DOHH2 (cell line): ENCODE measurements around the gene TNNC2.

Source experiments
- H3F3A ChIP-seq: fragments of 200-600 bp; sonication (generic), shearing (Covaris generic); 2 replicates; pipeline ENCODE4 v1.6.0; 2016; ENCODE audit warnings: antibody characterized with exemption, mild to moderate bottlenecking; ENCODE audit not compliant: control insufficient read depth, insufficient read depth
- H3K27ac ChIP-seq: fragments of 200-600 bp; sonication (generic); 2 replicates; pipeline ENCODE4 v1.5.1; 2014; ENCODE audit warnings: low read depth, mild to moderate bottlenecking, low read length, moderate library complexity
- H3K27me3 ChIP-seq: fragments of 200-600 bp; sonication (generic); 2 replicates; pipeline ENCODE4 v1.6.1; 2014; ENCODE audit warnings: mild to moderate bottlenecking, low read length, mixed read lengths; ENCODE audit not compliant: control insufficient read depth
- H3K36me3 ChIP-seq: fragments of 200-600 bp; sonication (generic); 2 replicates; pipeline ENCODE4 v1.6.1; 2014; ENCODE audit warnings: mild to moderate bottlenecking, low read length, moderate library complexity, mixed read lengths; ENCODE audit not compliant: control insufficient read depth
- H3K4me1 ChIP-seq: fragments of 200-600 bp; sonication (generic); 2 replicates; pipeline ENCODE4 v1.6.1; 2014; ENCODE audit warnings: mild to moderate bottlenecking, low read length, mixed read lengths; ENCODE audit not compliant: control insufficient read depth
- H3K4me2 ChIP-seq: fragments of 200-600 bp; sonication (generic); 2 replicates; pipeline ENCODE4 v1.6.0; 2014; ENCODE audit warnings: mild to moderate bottlenecking, low read length, moderate library complexity
- H3K4me3 ChIP-seq: fragments of 200-600 bp; sonication (generic); 2 replicates; pipeline ENCODE4 v1.5.1; 2014; ENCODE audit warnings: mild to moderate bottlenecking, low read length, mixed read lengths
- H3K79me2 ChIP-seq: fragments of 200-600 bp; sonication (generic); 2 replicates; pipeline ENCODE4 v1.6.1; 2014; ENCODE audit warnings: mild to moderate bottlenecking, low read length, mixed read lengths; ENCODE audit not compliant: control insufficient read depth
- H3K9me2 ChIP-seq: fragments of 200-600 bp; sonication (generic); replicated peaks from 2 replicates; pipeline ENCODE4 v1.6.1; 2014; ENCODE audit warnings: mild to moderate bottlenecking, low read length, mixed read lengths; ENCODE audit not compliant: control insufficient read depth
- H3K9me3 ChIP-seq: fragments of 200-600 bp; sonication (generic); 2 replicates; pipeline ENCODE4 v1.6.1; 2014; ENCODE audit warnings: antibody characterized with exemption, low read length, mixed read lengths; ENCODE audit not compliant: control insufficient read depth, insufficient read depth
- H4K20me1 ChIP-seq: fragments of 200-600 bp; sonication (generic); 2 replicates; pipeline ENCODE4 v1.6.0; 2014; ENCODE audit warnings: low read depth, mild to moderate bottlenecking, antibody characterized with exemption, low read length, moderate library complexity; ENCODE audit not compliant: control insufficient read depth, insufficient read depth
- EZH2phosphoT487 ChIP-seq: fragments of 200-600 bp; sonication (generic); IDR thresholded peaks from 2 replicates; pipeline ENCODE4 v1.6.1; 2017; ENCODE audit warnings: borderline replicate concordance, mild to moderate bottlenecking, antibody characterized with exemption, low read length, moderate library complexity, mixed read lengths
- TF ChIP-seq, protein P1 (sequence below): fragments of 200-600 bp; sonication (generic); IDR thresholded peaks from one replicate; pipeline ENCODE4 v1.5.1; 2014; ENCODE audit warnings: antibody characterized with exemption, mild to moderate bottlenecking, low read depth, low read length; ENCODE audit not compliant: poor library complexity, severe bottlenecking

TNNC2 gene

DNA sequence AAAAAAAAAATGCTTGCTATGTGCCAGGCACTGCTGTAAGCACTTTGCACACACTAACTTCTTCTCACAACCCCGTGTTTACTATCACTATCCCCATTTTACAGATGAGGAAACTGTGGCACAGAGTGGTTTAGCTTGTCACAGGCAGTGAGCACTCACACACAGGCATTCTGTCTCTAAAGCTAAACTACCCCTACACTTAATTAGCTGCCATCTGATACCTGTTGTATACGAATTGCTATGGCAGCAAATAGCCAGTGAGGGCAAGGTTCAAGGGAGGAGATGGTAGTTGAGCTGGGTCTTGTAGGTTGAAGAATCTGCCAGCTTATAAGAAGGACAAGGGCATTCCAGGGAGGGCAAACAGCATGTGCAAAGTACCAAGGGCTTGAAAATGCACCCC lies 5.2 kb downstream of the TNNC2 start:
- Histone ChIP-seq H4K20me1 (no peaks in the 10 kb centered on the region), H3K4me3 (no peak overlapping the region), H3K9me2 (no peaks in the 10 kb centered on the region), H3K27me3 (no peaks in the 10 kb centered on the region; the same call in 1 of the 2 replicates), H3K9me3 (no peaks in the 10 kb centered on the region), H3K36me3 (peaks cover 10% of the 10 kb centered on the region), H3K27ac (no peak overlapping the region), H3K4me2 (no peak overlapping the region), H3K4me1 (peaks cover 7% of the 10 kb centered on the region; the same call in 1 of the 2 replicates), H3K79me2 (no peaks in the 10 kb centered on the region), H3F3A (peaks cover 24% of the 10 kb centered on the region)
- TF ChIP-seq, protein P1, sequence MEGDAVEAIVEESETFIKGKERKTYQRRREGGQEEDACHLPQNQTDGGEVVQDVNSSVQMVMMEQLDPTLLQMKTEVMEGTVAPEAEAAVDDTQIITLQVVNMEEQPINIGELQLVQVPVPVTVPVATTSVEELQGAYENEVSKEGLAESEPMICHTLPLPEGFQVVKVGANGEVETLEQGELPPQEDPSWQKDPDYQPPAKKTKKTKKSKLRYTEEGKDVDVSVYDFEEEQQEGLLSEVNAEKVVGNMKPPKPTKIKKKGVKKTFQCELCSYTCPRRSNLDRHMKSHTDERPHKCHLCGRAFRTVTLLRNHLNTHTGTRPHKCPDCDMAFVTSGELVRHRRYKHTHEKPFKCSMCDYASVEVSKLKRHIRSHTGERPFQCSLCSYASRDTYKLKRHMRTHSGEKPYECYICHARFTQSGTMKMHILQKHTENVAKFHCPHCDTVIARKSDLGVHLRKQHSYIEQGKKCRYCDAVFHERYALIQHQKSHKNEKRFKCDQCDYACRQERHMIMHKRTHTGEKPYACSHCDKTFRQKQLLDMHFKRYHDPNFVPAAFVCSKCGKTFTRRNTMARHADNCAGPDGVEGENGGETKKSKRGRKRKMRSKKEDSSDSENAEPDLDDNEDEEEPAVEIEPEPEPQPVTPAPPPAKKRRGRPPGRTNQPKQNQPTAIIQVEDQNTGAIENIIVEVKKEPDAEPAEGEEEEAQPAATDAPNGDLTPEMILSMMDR: no peak
- TF ChIP-seq EZH2phosphoT487: no peak

DNA sequence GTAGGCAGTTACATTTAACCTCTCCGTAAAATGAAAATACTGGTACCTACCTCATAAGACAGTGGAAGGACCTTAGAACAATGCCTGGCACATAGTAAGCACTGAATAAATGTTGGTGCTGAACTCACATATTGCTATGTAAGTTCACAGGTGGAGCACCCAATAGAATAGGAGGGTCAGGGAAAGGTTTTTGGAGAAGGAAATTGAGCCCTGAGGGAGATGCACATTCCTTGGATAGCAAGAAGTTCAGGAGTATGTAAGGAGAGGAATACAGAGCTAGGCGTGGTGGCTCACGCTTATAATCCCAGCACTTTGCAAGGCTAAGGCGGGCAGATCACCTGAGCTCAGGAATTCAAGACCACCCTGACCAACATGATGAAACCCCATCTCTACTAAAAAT lies 7.6 kb downstream of the TNNC2 start:
- peaks cover 3% of the 10 kb centered on the region; the same call in 1 of the 2 replicates for H4K20me1 ChIP-seq

DNA sequence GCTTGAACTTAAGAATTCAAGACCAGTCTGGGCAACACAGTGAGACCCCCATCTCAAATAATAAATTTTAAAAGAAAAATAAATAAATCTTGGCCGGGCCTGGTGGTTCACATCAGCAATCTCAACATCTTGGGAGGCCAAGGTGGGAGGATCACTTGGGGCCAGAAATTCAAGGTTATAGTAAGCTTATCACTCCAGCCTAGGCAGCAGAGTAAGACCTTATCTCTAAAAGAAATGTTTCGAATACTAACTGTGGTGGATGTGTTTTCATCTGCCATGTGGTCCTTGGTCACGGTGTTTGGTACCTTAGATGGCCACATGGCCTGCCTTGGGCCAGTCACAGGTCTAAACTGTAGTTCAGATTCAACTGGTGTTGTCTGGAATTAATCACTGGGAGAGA lies 8.9 kb downstream of the TNNC2 start:
- Histone ChIP-seq H3K9me2 (no peaks in the 10 kb centered on the region), H3K79me2 (peaks cover 11% of the 10 kb centered on the region), H3K36me3 (peaks cover 43% of the 10 kb centered on the region), H3K27me3 (no peaks in the 10 kb centered on the region), H3F3A (peaks cover 42% of the 10 kb centered on the region), H4K20me1 (peaks cover 3% of the 10 kb centered on the region; the same call in 1 of the 2 replicates), H3K27ac (no peak overlapping the region), H3K4me1 (peaks cover 9% of the 10 kb centered on the region), H3K4me3 (no peak overlapping the region), H3K9me3 (no peaks in the 10 kb centered on the region), H3K4me2 (no peak overlapping the region)
- TF ChIP-seq, protein P1: no peak
- no peak for TF ChIP-seq EZH2phosphoT487

More for the DNA sequence above, 7.6 kb downstream of the TNNC2 start:
- H3K36me3 ChIP-seq: peaks cover 33% of the 10 kb centered on the region
- H3K27me3 ChIP-seq: no peaks in the 10 kb centered on the region
- TF ChIP-seq, protein P1: no peak
- no peak for TF ChIP-seq EZH2phosphoT487
- H3K79me2 ChIP-seq: peaks cover 2% of the 10 kb centered on the region
- no peak overlapping the region for H3K4me3 ChIP-seq
- no peak overlapping the region for H3K4me2 ChIP-seq
- H3K4me1 ChIP-seq: peaks cover 8% of the 10 kb centered on the region; the same call in 1 of the 2 replicates
- H3F3A ChIP-seq: peaks cover 42% of the 10 kb centered on the region
- no peaks in the 10 kb centered on the region for H3K9me2 ChIP-seq
- H3K9me3 ChIP-seq: no peaks in the 10 kb centered on the region
- no peak overlapping the region for H3K27ac ChIP-seq
